ENCODE data around the gene RTN4RL1.

DNA sequence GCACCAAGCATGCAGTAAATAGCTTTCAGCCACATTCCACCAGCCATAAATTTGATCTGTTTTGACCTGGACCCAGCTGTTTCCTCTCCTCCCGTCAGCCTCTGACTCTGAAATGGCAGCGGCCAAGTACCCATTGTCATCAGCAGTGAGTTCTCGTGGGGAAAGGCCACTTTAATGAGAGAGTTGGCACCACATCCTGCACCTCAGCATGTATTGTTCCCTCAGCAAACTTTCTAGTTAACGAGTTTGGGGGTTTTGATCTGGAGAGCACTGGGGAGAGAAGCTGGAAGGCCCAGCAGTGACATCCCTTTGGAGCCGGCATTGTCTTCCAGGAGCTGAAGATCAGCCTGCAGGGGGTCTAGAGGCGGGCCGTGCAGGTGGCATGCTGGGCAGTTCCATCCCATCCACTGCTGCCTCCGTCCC lies 110.5 kb downstream of the RTN4RL1 start:
- TF ChIP-seq, protein P1, sequence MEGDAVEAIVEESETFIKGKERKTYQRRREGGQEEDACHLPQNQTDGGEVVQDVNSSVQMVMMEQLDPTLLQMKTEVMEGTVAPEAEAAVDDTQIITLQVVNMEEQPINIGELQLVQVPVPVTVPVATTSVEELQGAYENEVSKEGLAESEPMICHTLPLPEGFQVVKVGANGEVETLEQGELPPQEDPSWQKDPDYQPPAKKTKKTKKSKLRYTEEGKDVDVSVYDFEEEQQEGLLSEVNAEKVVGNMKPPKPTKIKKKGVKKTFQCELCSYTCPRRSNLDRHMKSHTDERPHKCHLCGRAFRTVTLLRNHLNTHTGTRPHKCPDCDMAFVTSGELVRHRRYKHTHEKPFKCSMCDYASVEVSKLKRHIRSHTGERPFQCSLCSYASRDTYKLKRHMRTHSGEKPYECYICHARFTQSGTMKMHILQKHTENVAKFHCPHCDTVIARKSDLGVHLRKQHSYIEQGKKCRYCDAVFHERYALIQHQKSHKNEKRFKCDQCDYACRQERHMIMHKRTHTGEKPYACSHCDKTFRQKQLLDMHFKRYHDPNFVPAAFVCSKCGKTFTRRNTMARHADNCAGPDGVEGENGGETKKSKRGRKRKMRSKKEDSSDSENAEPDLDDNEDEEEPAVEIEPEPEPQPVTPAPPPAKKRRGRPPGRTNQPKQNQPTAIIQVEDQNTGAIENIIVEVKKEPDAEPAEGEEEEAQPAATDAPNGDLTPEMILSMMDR (conservative IDR thresholded peaks at IDR 0.05): no peak
- no peak for TF ChIP-seq ZFX (IDR thresholded peaks at IDR 0.05)

Measured in C4-2B (cell line).